CMK (cell line): ENCODE results near the gene RFX7.

Experiments used
- DNase-seq: peaks from one replicate; pipeline ENCODE4 v3.0.0-alpha.2; 2010; ENCODE audit warnings: low read depth

Gene RFX7

DNA sequence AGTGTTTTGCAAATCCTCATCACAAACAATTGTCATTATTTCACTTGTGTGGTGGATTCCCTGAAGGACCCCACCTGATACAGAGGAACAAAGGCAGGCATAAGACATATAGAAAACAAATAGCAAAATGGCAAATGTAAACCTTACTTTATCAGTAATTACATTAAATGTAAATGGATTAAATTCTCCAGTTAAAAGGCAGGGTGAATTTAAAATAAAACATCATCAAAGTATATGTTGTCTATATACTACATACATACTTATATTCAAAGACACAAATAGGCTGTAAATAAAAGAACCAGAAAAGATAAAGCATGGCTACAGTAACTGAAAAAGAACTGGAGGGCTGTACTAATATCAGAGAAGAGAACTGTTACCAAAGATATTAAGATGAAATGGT, 117.3 kb downstream of the RFX7 start:
- no peak for DNase-seq

DNA sequence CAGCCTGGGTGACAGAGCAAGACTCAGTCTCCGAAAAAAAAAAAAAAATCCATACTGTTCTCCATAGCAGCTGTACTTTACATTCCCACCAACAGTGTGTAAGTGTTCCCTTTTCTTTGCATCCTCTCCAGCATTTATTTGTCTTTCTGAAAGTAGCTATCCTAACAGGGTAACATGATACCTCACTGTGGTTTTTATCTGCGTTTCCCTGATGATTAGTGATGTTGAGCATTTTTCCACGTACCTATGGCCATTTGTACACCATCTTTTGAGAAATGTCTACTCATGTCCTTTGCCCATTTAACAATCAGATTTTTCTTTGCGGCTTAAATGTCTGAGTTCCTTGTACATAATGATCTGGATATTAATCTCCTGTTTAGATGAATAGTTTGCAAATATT, 119.3 kb downstream of the RFX7 start:
- no peak for DNase-seq

DNA sequence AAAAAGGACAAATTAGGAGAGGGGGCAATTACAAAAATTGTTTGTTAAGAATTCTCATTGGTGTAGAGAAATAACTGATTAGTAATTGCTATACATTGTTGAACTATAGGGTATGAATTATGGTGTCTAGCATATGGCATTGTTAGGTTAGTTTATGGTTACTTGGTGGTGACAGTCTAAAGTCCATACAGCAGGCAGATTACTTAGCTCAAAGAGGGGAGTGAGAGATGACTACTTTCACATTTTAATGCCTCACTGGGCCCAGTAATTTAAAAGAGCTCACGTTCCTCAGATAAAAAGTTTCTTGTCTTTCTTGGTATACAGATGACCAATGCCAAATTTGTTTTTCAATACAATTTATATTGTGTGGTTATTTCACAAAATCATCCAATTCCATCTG, 137.8 kb downstream of the RFX7 start:
- no peak for DNase-seq

DNA sequence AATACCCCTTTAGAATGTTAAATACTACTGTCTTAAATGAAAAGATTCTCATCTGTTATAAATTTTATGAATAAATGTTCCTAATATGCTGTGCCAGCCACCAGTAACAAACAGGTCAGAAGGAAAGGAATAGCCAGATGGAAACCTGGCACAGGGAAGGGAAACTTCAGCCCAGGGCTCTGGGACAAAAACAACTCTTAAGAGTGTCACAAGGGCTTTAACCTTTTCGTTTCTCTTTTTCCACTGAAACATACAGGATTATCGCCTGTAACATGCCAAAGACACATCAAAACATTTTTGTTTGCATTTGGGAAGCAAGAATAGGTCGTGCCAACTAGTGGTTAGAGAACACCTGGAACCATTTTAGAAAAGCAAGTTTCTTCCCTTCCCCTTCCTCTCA, 141.2 kb downstream of the RFX7 start:
- no peak for DNase-seq

DNA sequence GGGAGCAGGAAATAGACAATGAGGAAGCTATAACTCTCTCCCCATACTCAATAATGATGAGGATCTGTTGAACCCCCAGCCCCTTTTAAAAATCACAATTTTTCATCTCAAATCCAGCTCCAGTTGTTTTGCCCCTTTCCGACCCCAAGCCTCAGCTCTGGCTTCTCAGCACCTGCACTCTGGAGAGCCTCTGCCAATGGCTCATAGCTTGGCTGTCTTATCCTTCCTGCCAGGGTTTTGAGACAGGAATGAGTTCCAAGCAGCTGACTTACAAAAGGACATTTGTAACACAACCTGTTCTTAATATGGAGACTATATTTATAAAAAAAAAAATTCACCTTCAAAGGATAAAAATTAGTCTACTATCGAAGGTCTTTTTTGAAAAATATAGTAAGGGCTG, 144.4 kb downstream of the RFX7 start:
- no peak for DNase-seq

GRCh38 chr15:56098195-56098863, 145.3 kb downstream of the RFX7 start:
- no peak for DNase-seq

GRCh38 chr15:56095406-56095805, 148.3 kb downstream of the RFX7 start:
- no peak for DNase-seq

DNA sequence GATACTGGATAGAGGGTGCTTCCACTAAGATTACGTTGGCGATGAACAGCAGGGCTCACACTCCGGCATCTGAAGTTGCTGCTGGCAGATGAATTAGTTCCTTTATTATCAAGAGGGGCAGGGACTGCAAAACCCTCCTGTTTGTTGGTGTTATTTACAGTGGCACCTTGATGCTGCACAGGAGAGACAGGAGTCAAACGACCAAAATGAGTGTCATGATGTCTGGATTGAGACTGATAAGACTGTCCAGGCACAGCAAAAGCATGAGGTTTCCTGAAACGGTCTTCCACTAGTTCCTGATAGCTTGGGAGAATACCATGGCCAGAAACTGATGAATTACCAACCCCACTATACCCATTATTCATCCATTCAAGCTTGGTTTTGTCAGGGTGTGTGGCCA, 149.5 kb downstream of the RFX7 start:
- no peak for DNase-seq

- no peak for DNase-seq
Measured at GRCh38 chr15:56088389-56088788, 155.3 kb downstream of the RFX7 start.

DNA sequence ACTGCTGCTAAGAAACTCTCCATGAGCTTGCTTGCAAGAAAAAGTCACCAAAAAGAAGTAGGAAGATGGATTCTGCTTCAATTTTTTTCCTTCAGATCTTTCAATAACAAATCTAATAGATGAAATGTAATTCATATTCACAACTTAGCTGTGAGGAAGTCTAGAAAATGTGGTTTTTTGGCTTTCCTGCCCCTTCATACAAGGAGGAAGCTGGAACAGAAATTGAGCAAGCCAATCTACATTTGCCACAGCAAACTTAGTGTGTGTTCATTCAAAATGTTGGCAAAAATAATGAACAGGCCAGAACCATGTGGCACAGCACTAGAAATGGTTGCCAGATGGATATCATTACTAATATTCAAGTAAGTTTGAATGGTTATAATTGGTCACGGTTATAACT, 157.1 kb downstream of the RFX7 start:
- no peak for DNase-seq

DNA sequence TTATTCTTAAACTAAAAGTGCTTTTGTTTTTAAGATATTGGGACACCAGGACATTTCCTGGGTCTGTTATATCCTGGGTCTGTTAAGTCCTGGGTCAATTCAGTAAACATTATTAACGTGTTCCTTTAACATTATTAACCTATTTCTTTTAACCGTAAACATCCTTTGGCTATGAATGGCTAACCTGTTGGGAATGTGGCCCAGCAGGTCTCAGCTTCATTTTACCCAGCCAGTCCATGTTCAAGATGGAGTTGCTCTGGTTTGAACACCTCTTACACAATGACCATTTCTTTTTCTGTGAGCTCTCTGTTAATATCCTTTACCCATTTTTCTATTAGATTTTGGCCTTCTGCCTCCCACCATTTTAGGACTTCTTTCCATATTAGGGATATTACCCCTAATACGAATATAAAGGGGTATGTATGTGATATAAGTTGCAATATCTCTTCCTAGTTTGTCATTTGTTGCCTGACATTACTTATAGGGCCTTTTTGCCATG, 161.4 kb downstream of the RFX7 start:
- DNase-seq, result no peak

GRCh38 chr15:56077081-56077480, 166.6 kb downstream of the RFX7 start:
- no peak for DNase-seq

GRCh38 chr15:56076640-56077039, 167.0 kb downstream of the RFX7 start:
- DNase-seq, result no peak

- no peak for DNase-seq
Measured at GRCh38 chr15:56074481-56075265, 169.0 kb downstream of the RFX7 start.

DNA sequence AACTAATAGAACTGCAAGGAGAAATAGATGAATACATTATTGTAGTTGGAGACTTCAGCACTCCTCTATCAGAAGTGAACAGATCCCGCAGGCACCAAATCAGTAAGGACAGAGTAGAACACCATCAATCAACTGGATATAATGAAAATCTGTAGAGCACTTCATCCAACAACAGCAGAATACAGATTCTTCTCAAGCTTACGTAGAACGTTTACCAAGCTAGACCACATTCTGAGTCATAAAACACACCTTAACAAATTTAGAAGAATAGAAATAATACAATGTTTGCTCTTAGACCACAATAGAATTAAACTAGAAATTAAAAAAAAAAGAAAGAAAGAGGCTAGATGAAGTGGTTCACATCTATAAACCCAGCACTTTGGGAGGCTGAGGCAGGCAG, 179.5 kb downstream of the RFX7 start:
- DNase-seq, result no peak

DNA sequence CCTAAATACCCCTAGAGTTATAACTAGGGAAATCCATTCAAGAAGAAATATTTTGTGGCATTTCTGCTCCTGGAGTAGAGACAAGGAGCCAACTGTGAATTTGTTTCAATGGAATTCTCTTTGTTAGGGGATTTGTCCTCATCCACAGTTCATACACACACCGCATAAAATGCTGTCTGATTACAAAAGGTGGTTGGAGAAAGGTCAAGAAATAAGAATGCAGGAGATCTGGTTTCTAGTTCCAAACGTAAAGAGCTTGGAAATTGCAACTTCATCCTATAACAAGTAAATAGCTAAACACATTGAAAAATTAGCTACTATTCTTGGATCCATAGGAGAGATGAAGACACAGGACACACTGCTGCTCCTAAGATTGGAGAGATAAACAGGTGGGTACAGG, 184.0 kb downstream of the RFX7 start:
- no peak for DNase-seq

DNA sequence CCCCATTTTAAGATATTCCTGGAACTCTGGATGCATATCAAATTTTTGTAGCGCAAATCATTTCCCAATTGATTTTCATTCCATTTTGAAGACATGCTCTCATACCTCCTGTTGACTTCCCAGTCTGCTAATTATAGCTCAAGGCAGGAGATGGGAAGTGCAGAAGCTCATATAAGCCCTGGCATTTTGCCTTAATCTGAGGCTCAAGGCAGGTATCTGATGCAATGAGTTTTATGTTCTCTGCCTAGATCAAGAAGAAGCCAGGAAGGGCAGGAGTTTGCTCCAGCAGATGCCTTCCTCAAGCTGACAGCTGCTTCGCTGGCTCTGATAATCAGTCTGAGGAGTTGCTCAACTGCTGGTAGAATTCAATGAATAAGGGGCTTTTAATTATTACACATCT, 184.7 kb downstream of the RFX7 start:
- DNase-seq, result no peak

DNA sequence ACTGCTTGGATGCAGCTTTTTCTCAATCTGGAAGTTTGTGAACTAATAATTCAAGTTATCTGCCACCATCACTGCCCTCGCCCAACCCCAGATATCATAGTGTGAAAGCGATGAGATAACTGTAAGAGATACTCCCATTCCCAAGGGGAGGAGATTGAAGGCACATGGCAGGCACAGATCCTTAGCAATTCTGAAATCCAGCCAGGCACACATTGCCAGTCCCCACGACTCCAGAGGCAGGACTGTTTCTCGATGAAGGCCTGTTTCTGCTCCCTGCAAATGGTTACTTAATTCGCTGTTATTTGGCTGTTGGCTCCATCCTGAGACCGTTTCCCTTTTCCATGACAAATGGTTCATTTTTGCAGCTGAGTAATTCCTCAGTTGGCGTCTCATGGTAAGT, 187.1 kb downstream of the RFX7 start:
- DNase-seq, result no peak

GRCh38 chr15:56053046-56053400, 190.7 kb downstream of the RFX7 start:
- DNase-seq, result no peak

DNA sequence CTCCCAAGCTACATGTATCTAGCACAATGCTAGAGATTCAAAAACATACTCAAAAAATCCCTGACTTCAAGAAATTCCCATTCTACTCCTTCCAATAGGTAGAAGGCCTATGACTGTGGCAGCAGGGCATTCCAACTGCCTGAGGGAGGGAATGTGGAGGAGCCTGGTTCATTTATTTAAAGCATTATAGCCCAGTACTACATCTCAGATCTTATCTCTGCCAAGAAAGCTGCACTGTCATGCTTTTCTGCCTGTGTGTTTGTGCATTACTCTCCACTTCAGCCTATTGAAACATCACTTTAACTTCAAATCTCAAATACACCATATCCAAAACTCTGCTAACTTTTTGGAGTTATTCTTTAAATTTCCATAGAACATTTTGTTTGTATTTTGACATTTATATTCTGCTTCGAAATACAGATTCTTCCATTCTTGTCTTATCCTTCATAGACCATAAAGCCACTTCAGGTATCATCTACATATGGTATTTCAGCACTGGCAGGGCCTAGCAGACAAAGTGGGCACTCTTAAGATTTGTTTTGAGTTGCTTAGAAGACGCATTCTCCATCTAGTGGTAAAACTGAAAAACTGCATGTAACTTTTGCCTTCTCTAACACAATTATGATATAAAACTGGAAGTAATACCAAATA, 191.2 kb downstream of the RFX7 start:
- DNase-seq, result no peak

- DNase-seq, result no peak
Measured at GRCh38 chr15:56051676-56052075, 192.0 kb downstream of the RFX7 start.

- DNase-seq, result no peak
Measured at GRCh38 chr15:56049577-56049976, 194.1 kb downstream of the RFX7 start.

- DNase-seq, result no peak
Measured at GRCh38 chr15:56047354-56047753, 196.3 kb downstream of the RFX7 start.
